GM19239 (cell line): ENCODE data around the gene PKNOX2.
A peak's percentile ranks its signal among the peaks of the same experiment; 100 is the strongest.

Experiments used
- DNase-seq: peaks from one replicate; pipeline ENCODE4 v3.0.0; 2011; ENCODE audit warnings: low spot score; ENCODE audit not compliant: insufficient read length
- FAIRE-seq: peaks from 2 replicates; lab custom pipeline; 2011; peaks lifted over from hg19 to GRCh38; lab: Jason Lieb, UNC

The PKNOX2 gene

GRCh38 chr11:125416981-125417935 lies 252.7 kb downstream of the PKNOX2 start:
- DNase-seq (no peak), FAIRE-seq (no peak)

DNA sequence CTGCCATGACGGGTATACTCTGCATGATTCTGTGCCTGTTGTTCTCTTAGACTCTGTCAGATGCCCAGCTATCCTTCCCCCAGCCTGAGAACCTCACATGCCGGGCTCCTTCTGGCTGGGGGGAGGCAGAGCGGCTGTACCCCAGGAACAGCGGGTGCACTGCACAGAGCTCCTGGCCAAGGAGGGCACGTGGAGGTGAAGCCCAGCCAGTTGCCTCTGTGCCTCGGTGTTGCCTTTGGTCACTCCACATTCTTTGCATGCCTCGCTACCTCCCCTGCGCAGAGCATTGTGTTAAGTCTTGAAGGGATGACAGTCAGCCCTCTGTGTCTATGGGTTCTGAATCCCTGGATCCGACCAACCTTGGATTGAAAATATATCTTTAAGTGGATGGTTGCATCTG lies 253.8 kb downstream of the PKNOX2 start:
- no peak for DNase-seq
- FAIRE-seq, result no peak

DNA sequence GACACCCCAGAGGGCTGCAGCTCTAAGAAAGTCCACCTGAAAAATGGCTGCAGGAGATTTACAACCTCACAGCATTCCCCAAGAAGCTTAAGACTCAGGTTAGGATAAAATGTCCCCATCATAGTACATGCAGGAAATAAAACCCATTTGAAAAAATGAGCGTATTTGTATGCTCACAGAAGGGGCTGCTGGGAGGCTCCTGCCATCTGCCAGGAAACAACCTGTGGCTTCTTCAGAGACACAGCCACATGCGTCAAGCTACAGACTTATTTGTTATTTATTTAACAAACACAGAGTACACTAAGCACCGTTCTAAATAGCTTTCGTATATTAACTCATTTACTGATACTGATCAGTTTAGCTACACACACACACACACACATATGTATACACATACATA lies 258.1 kb downstream of the PKNOX2 start:
- FAIRE-seq (no peak), DNase-seq (no peak)

- peak; percentile 17 for DNase-seq
- FAIRE-seq, result no peak
Measured at GRCh38 chr11:125423247-125423849, 258.8 kb downstream of the PKNOX2 start.

DNA sequence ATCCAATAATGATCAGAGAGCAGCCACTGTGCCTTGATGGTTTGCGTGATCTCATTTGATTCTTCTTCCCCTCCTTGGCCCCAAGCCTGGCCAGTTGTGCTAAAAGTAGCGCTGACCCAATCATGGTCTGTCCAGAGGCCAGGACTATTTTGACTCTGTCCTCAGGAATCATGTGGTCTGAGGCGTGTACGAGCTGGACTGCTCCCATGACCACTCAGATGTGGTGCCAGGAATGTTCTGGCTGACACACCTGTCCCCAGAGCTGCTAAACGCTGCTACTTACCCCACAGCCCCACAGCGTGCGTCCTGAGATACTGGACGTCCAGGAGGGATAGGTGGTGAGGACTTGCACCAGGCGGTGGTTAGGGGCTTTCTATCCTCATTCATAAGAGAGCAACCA lies 261.1 kb downstream of the PKNOX2 start:
- FAIRE-seq (no peak), DNase-seq (no peak)

- DNase-seq (no peak), FAIRE-seq (no peak)
Measured at GRCh38 chr11:125426818-125427528, 262.4 kb downstream of the PKNOX2 start.

GRCh38 chr11:125428486-125429173 lies 264.1 kb downstream of the PKNOX2 start:
- FAIRE-seq (no peak), DNase-seq (no peak)

GRCh38 chr11:125429174-125429707 lies 264.7 kb downstream of the PKNOX2 start:
- FAIRE-seq (peak; percentile 45), DNase-seq (peak; percentile 49)

GRCh38 chr11:125429807-125430678 lies 265.5 kb downstream of the PKNOX2 start:
- FAIRE-seq (no peak), DNase-seq (no peak)

GRCh38 chr11:125431009-125431408 lies 266.5 kb downstream of the PKNOX2 start:
- FAIRE-seq (no peak), DNase-seq (no peak)

DNA sequence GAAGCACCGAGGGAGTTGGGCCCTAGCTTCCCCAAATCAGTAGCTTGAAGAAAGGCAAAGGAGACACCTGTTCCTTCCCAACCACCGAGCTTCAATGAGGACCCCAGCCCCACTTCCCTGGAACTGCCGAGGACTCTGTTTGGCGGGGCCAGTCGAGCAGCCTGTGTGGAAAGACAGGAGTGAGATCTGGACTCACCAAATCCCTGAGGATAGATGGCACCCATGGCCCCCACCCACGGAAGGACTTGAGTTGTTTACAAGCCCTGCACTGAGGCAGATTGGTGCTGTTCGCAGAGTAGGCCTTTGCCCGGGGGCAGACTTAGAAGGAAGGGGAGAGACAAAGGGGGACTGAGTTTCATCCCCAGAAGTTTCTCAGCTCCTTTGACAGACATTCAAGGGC lies 266.9 kb downstream of the PKNOX2 start:
- FAIRE-seq, result no peak
- no peak for DNase-seq

DNA sequence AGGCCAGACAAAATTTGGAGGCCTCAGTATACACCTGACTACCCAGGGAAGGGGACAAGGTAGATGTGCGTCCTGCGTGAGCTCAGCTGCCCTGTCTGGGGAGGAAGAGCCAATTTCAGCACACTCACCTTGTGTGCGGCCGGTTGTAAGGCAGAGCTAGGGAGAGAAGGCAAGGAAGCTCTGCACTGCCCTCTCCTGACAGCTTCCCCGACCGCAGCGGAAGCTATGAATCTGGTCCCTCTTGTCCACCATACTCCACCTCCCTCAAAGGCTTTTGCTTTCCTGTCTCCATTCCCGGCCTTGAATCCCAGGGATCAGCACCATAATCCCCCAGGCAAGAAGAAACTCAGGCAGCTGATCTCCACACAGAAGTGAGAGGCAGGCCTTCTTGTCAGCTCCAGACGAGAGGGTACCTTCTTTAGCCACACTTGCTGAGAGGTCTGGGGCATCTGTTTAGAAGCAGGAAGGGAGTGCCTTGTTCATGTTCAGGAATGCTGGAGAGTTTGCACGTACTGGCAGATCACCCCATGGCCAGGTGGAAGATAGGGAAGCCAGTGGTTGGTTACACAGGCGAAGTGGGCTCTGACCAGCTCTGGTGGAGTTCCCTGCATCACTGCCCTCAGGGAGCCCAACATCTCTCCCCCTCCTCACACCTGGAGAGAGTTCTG lies 269.0 kb downstream of the PKNOX2 start:
- DNase-seq, result peak; percentile 27
- FAIRE-seq, result no peak

DNA sequence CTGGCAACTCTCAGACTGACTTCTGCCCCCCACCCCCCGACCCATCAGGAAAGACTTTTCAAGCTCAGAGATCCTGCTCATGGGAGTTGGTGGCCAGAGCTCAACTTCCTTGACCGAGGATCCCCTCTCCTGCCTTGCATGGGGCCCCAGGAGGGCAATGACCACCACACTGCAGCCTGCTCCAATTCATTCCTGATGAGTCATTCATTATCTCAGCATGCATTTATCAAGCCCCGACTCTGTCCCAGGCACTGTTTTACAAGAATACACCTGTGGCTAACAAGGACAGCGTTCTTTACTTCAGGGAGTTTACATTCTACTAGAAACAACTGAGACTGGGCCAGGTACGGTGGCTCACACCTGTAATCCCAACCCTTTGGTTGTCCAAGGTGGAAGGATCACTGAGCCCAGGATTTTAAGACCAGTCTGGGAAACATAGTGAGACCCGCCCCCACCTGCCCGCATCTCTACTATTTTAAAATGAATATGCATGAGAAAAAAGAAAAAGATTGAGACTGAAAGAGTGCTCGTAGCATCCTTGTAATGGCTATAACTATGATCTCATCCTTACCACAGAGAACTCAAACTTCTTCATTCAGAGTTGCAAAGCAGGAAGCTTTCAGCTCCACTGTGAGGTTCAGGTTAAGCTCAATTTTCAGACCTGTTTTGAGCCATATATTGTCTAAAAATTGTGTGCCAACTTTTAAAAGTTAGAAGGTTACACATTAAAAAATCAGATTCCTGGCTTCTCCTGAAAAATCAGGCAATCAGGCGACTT lies 271.1 kb downstream of the PKNOX2 start:
- DNase-seq (no peak), FAIRE-seq (no peak)

- FAIRE-seq (no peak), DNase-seq (no peak)
Measured at GRCh38 chr11:125441648-125442410, 277.3 kb downstream of the PKNOX2 start.

- no peak for FAIRE-seq
- DNase-seq, result no peak
Measured at GRCh38 chr11:125442946-125443345, 278.4 kb downstream of the PKNOX2 start.

GRCh38 chr11:125443767-125444311 lies 279.3 kb downstream of the PKNOX2 start:
- no peak for FAIRE-seq
- no peak for DNase-seq

DNA sequence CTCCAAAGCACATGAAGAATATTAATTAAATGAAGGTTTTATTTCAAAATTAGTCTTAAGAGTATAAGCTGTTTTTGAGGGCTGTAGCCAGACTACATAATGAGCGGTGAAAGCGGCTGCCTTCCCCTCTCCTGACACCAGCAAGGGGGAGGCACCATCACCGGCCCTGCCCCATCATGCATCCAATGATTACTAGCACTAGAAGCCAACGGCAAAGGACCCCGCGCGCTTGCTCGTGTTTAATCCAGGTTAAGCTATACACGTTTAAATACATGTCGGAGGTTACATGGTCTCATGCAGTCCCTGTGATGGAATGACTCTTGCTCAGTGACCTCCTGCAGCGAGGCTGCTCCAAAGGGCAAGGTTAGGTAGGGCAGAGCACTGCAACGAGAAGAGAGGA lies 281.2 kb downstream of the PKNOX2 start:
- DNase-seq, result no peak
- FAIRE-seq, result no peak
